Measurements from ENCODE around the gene PTCD2. TPM values are rescaled to one million over a fixed set of nuclear protein-coding genes. Genes with fewer than 3 reads are reported as not detected.

The PTCD2 gene
- total RNA-seq, 4 donors from 2014 or later = 1.5 to 9.5 (median 2.9) TPM

GRCh38 chr5:72324189-72324825 is 4.1 kb downstream of the PTCD2 start:
- TF ChIP-seq POLR2A (IDR thresholded peaks at IDR 0.05) (no peak), POLR2AphosphoS5 (IDR thresholded peaks at IDR 0.05) (no peak), EP300 (IDR thresholded peaks at IDR 0.05; ENCODE audit: low read depth) (no peak), CTCF (IDR thresholded peaks at IDR 0.05) (no peak)
- in situ Hi-C loops (cut with MboI; ENCODE audit: low pct_ligation_motif_present in 1 of 4, low pct_unique_long_range_greater_than_20kb in 1 of 4, low sequenced_read_pairs in 3 of 4) = loop anchor here in 2 of 4 donors (10.0 to 25.0 kb wide), 2 partner anchors 537 to 540 kb away; no protein-coding TSS in a partner anchor
- Histone ChIP-seq H3K36me3 (peaks cover 0 to 14% (median 5%) of the 10 kb centered on the region in 4 donors), H3K9me3 (no peaks in the 10 kb centered on the region), H3K27me3 (no peaks in the 10 kb centered on the region), H3K4me1 (peaks cover 0 to 12% (median 7%) of the 10 kb centered on the region in 4 donors), H3K4me3 (no peak overlapping the region), H3K27ac (no peak overlapping the region)
- DNase-seq = no peak
- WGBS, 2 donors (ENCODE audit: low coverage in 1 of 2) = 83 to 90% methylated on average over 1 to 5 of the region's 5 CpGs
- intact Hi-C loops (cut with DNase I; ENCODE audit: low total_unique reads) = no loop called here

- H3K4me1 ChIP-seq = peaks cover 0 to 6% (median 4%) of the 10 kb centered on the region in 4 donors
- no peak for DNase-seq
- in situ Hi-C loops (cut with MboI; ENCODE audit: low pct_ligation_motif_present in 1 of 4, low pct_unique_long_range_greater_than_20kb in 1 of 4, low sequenced_read_pairs in 3 of 4) (loop anchor here in 1 of 4 donors (10.0 kb wide), 1 partner anchor 541 kb away; no protein-coding TSS in a partner anchor), intact Hi-C loops (cut with DNase I; ENCODE audit: low total_unique reads) (no loop called here)
- H3K36me3 ChIP-seq = peaks cover 0 to 14% (median 5%) of the 10 kb centered on the region in 4 donors
- no peak overlapping the region for H3K4me3 ChIP-seq
- no peaks in the 10 kb centered on the region for H3K27me3 ChIP-seq
- H3K9me3 ChIP-seq = no peaks in the 10 kb centered on the region
- 82 to 83% methylated on average over 3 to 4 of the region's 4 CpGs for WGBS, 2 donors (ENCODE audit: low coverage in 1 of 2)
- H3K27ac ChIP-seq = peak overlapping the region in 1 of 4 donors; percentile 12
- TF ChIP-seq CTCF (IDR thresholded peaks at IDR 0.05) = no peak
- TF ChIP-seq POLR2AphosphoS5 (IDR thresholded peaks at IDR 0.05) = no peak
- TF ChIP-seq POLR2A (IDR thresholded peaks at IDR 0.05) = no peak
- TF ChIP-seq EP300 (IDR thresholded peaks at IDR 0.05; ENCODE audit: low read depth) = no peak
Measured at GRCh38 chr5:72325566-72326305, 5.6 kb downstream of the PTCD2 start.

- no peak overlapping the region for H3K4me3 ChIP-seq
- no peaks in the 10 kb centered on the region for H3K9me3 ChIP-seq
- in situ Hi-C loops (cut with MboI; ENCODE audit: low pct_ligation_motif_present in 1 of 4, low pct_unique_long_range_greater_than_20kb in 1 of 4, low sequenced_read_pairs in 3 of 4) (loop anchor here in 1 of 4 donors (10.0 kb wide), 1 partner anchor 541 kb away; no protein-coding TSS in a partner anchor), intact Hi-C loops (cut with DNase I; ENCODE audit: low total_unique reads) (no loop called here)
- H3K27ac ChIP-seq = no peak overlapping the region
- peaks cover 0 to 14% (median 5%) of the 10 kb centered on the region in 4 donors for H3K36me3 ChIP-seq
- H3K27me3 ChIP-seq = no peaks in the 10 kb centered on the region
- 85 to 100% methylated on average over 1 to 2 of the region's 2 CpGs for WGBS, 2 donors (ENCODE audit: low coverage in 1 of 2)
- TF ChIP-seq POLR2A (IDR thresholded peaks at IDR 0.05) = no peak
- no peak for TF ChIP-seq CTCF (IDR thresholded peaks at IDR 0.05)
- TF ChIP-seq POLR2AphosphoS5 (IDR thresholded peaks at IDR 0.05) = no peak
- TF ChIP-seq EP300 (IDR thresholded peaks at IDR 0.05; ENCODE audit: low read depth) = no peak
- H3K4me1 ChIP-seq = peaks cover 0 to under 1% (median 0%) of the 10 kb centered on the region in 4 donors
- no peak for DNase-seq
Measured at GRCh38 chr5:72326306-72326649, 6.1 kb downstream of the PTCD2 start.

GRCh38 chr5:72328172-72328571 is 8.0 kb downstream of the PTCD2 start:
- Histone ChIP-seq H3K9me3 (no peaks in the 10 kb centered on the region), H3K4me1 (no peaks in the 10 kb centered on the region), H3K27me3 (no peaks in the 10 kb centered on the region), H3K4me3 (no peak overlapping the region), H3K36me3 (peaks cover 0 to 14% (median 5%) of the 10 kb centered on the region in 4 donors), H3K27ac (no peak overlapping the region)
- in situ Hi-C loops (cut with MboI; ENCODE audit: low pct_ligation_motif_present in 1 of 4, low pct_unique_long_range_greater_than_20kb in 1 of 4, low sequenced_read_pairs in 3 of 4) = loop anchor here in 1 of 4 donors (10.0 kb wide), 1 partner anchor 543 kb away; no protein-coding TSS in a partner anchor
- no peak for DNase-seq
- intact Hi-C loops (cut with DNase I; ENCODE audit: low total_unique reads) = no loop called here
- TF ChIP-seq POLR2A (IDR thresholded peaks at IDR 0.05) (no peak), CTCF (IDR thresholded peaks at IDR 0.05) (no peak), POLR2AphosphoS5 (IDR thresholded peaks at IDR 0.05) (no peak), EP300 (IDR thresholded peaks at IDR 0.05; ENCODE audit: low read depth) (no peak)
